Loucy (cell line): ENCODE measurements around the gene LCN12.

Experiments
- CTCF ChIP-seq: fragments of 200-600 bp; sonication (generic); conservative IDR thresholded peaks from 2 replicates; pipeline ENCODE4 v1.5.1; 2014; ENCODE audit warnings: mild to moderate bottlenecking, antibody characterized with exemption, low read length
- EZH2phosphoT487 ChIP-seq: fragments of 200-600 bp; IDR thresholded peaks from 2 replicates; pipeline ENCODE4 v1.6.1; 2018; ENCODE audit warnings: antibody characterized with exemption, mild to moderate bottlenecking, moderate library complexity, borderline replicate concordance

- TF ChIP-seq CTCF (no peak), EZH2phosphoT487 (no peak)
These were observed 45.3 kb downstream of the LCN12 start for GRCh38 chr9:136997371-136997770.
